HEK293 (cell line): ENCODE data around the gene MYOG.
A peak's percentile ranks its signal among the peaks of the same experiment; 100 is the strongest.

ENCODE experiments used
- GLIS1 ChIP-seq: fragments of 450-650 bp; formaldehyde crosslinking; IDR thresholded peaks from 2 replicates; pipeline ENCODE4 v1.5.1; 2016; ENCODE audit warnings: missing biosample characterization, missing genetic modification characterization
- HOXA7 ChIP-seq: sonication (generic); formaldehyde crosslinking; IDR thresholded peaks from 2 replicates; pipeline ENCODE4 v1.8.1; 2022; ENCODE audit warnings: missing genetic modification reagents, borderline replicate concordance
- HOXD13 ChIP-seq: sonication (generic); formaldehyde crosslinking; IDR thresholded peaks from 2 replicates; pipeline ENCODE4 v1.8.0; 2022; ENCODE audit warnings: missing genetic modification reagents, borderline replicate concordance
- KLF1 ChIP-seq: fragments of 450-650 bp; formaldehyde crosslinking; IDR thresholded peaks from 2 replicates; pipeline ENCODE4 v1.5.1; 2016; ENCODE audit warnings: missing biosample characterization, missing genetic modification characterization
- PRDM2 ChIP-seq: fragments of 450-650 bp; formaldehyde crosslinking; IDR thresholded peaks from 2 replicates; pipeline ENCODE4 v1.5.1; 2016; ENCODE audit warnings: missing biosample characterization, missing genetic modification characterization, borderline replicate concordance
- SCRT1 ChIP-seq: fragments of 450-650 bp; formaldehyde crosslinking; IDR thresholded peaks from 2 replicates; pipeline ENCODE4 v1.5.1; 2016; ENCODE audit warnings: missing biosample characterization, missing genetic modification characterization, borderline replicate concordance
- SETDB1 ChIP-seq: IDR thresholded peaks from one replicate; pipeline ENCODE4 v1.6.1; 2017; ENCODE audit warnings: mild to moderate bottlenecking, low read length, moderate library complexity, mixed read lengths; ENCODE audit not compliant: insufficient read length
- ZBTB26 ChIP-seq: fragments of 450-650 bp; formaldehyde crosslinking; optimal IDR thresholded peaks from 2 replicates; pipeline ENCODE3; 2016; ENCODE audit warnings: missing biosample characterization, mild to moderate bottlenecking, missing genetic modification characterization
- ZBTB7A ChIP-seq: fragments of 450-650 bp; formaldehyde crosslinking; IDR thresholded peaks from 2 replicates; pipeline ENCODE4 v1.5.1; 2016; ENCODE audit warnings: low read depth, missing biosample characterization, missing genetic modification characterization
- ZFHX2 ChIP-seq: fragments of 450-650 bp; formaldehyde crosslinking; conservative IDR thresholded peaks from 2 replicates; pipeline ENCODE4 v1.5.1; 2016; ENCODE audit warnings: missing biosample characterization, missing genetic modification characterization
- ZNF132 ChIP-seq: fragments of 450-650 bp; formaldehyde crosslinking; IDR thresholded peaks from 2 replicates; pipeline ENCODE4 v1.5.1; 2017; ENCODE audit warnings: missing biosample characterization, missing genetic modification characterization, borderline replicate concordance
- ZNF16 ChIP-seq: fragments of 450-650 bp; formaldehyde crosslinking; IDR thresholded peaks from 2 replicates; pipeline ENCODE4 v1.5.1; 2016; ENCODE audit warnings: low read depth, missing biosample characterization, missing genetic modification characterization
- ZNF19 ChIP-seq: fragments of 450-650 bp; formaldehyde crosslinking; IDR thresholded peaks from 2 replicates; pipeline ENCODE4; 2016; ENCODE audit warnings: missing biosample characterization, missing genetic modification characterization, low read depth
- ZNF211 ChIP-seq: fragments of 450-650 bp; formaldehyde crosslinking; IDR thresholded peaks from 2 replicates; pipeline ENCODE4 v1.5.1; 2016; ENCODE audit warnings: low read depth, missing biosample characterization, missing genetic modification characterization
- ZNF221 ChIP-seq: fragments of 450-650 bp; formaldehyde crosslinking; IDR thresholded peaks from 2 replicates; pipeline ENCODE4 v1.5.1; 2017; ENCODE audit warnings: missing biosample characterization, missing genetic modification characterization, borderline replicate concordance
- ZNF239 ChIP-seq: fragments of 450-650 bp; formaldehyde crosslinking; IDR thresholded peaks from 2 replicates; pipeline ENCODE4 v1.5.1; 2016; ENCODE audit warnings: missing biosample characterization, missing genetic modification characterization
- ZNF248 ChIP-seq: fragments of 450-650 bp; formaldehyde crosslinking; IDR thresholded peaks from 2 replicates; pipeline ENCODE4 v1.5.1; 2017; ENCODE audit warnings: missing biosample characterization, missing genetic modification characterization
- ZNF335 ChIP-seq: fragments of 450-650 bp; formaldehyde crosslinking; conservative IDR thresholded peaks from 2 replicates; pipeline ENCODE4 v1.5.1; 2016; ENCODE audit warnings: missing biosample characterization, missing genetic modification characterization
- ZNF354C ChIP-seq: fragments of 450-650 bp; formaldehyde crosslinking; IDR thresholded peaks from 2 replicates; pipeline ENCODE4 v1.5.1; 2016; ENCODE audit warnings: missing biosample characterization, missing genetic modification characterization, low read depth, borderline replicate concordance
- ZNF37A ChIP-seq: fragments of 450-650 bp; IDR thresholded peaks from 2 replicates; pipeline ENCODE4 v1.5.1; 2018; ENCODE audit warnings: missing biosample characterization, missing genetic modification characterization
- ZNF423 ChIP-seq: fragments of 450-650 bp; formaldehyde crosslinking; IDR thresholded peaks from 2 replicates; pipeline ENCODE4 v1.5.1; 2016; ENCODE audit warnings: missing biosample characterization, missing genetic modification characterization
- ZNF433 ChIP-seq: fragments of 450-650 bp; formaldehyde crosslinking; IDR thresholded peaks from 2 replicates; pipeline ENCODE4 v1.5.1; 2016; ENCODE audit warnings: missing biosample characterization, missing genetic modification characterization, low read depth
- ZNF514 ChIP-seq: fragments of 450-650 bp; formaldehyde crosslinking; IDR thresholded peaks from 2 replicates; pipeline ENCODE4 v1.5.1; 2016; ENCODE audit warnings: missing biosample characterization, missing genetic modification characterization
- ZNF529 ChIP-seq: fragments of 450-650 bp; formaldehyde crosslinking; IDR thresholded peaks from 2 replicates; pipeline ENCODE4 v1.5.1; 2017; ENCODE audit warnings: missing genetic modification characterization, missing biosample characterization; ENCODE audit not compliant: insufficient replicate concordance
- ZNF692 ChIP-seq: fragments of 450-650 bp; formaldehyde crosslinking; IDR thresholded peaks from 2 replicates; pipeline ENCODE4 v1.5.1; 2016; ENCODE audit warnings: missing biosample characterization, missing genetic modification characterization
- ZNF701 ChIP-seq: fragments of 450-650 bp; formaldehyde crosslinking; IDR thresholded peaks from 2 replicates; pipeline ENCODE4 v1.5.1; 2016; ENCODE audit warnings: missing biosample characterization, missing genetic modification characterization
- ZSCAN23 ChIP-seq: fragments of 450-650 bp; formaldehyde crosslinking; IDR thresholded peaks from 2 replicates; pipeline ENCODE4 v1.5.1; 2016; ENCODE audit warnings: missing biosample characterization, missing genetic modification characterization
- TF ChIP-seq, protein P1 (sequence below): fragments of 450-650 bp; formaldehyde crosslinking; IDR thresholded peaks from 2 replicates; pipeline ENCODE4 v1.5.1; 2016; ENCODE audit warnings: missing biosample characterization, missing genetic modification characterization
- TF ChIP-seq, protein P2 (sequence below): fragments of 450-650 bp; formaldehyde crosslinking; IDR thresholded peaks from 2 replicates; pipeline ENCODE4 v1.5.1; 2016; ENCODE audit warnings: missing biosample characterization, missing genetic modification characterization

The MYOG gene

DNA sequence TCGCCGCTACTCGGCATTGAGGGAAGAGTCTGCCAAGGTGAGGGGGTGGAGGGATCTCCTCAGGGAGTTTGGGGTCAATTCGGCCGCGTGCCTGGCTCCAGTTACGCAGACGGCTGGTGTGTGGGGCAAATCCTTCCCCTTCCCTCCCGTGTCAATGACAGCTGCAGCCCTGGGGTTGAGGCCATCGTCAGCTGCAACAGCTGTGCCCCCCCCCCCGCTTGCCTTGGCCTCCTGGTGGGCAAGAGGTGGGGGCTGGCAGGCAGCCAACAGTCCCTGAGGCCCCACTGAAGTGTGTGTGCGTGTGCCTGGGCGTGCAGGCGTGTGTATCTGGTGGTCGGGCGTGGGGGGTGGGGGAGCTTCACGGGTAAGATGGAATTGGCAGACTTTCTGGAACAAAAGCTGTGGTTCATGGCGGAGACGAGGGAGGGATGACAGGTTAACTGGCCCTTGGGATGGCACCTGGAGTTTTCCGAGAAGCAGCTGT, 33.9 kb downstream of the MYOG start (continued):
- TF ChIP-seq ZNF248 (tag by site-specific recombination) (no peak), ZNF514 (tag by site-specific recombination) (no peak), ZNF423 (tag by site-specific recombination) (peak; percentile 70), ZNF692 (tag by site-specific recombination) (0 out of 2 replicates have a peak, but pooled peaks have one; percentile 42), PRDM2 (no peak), ZBTB26 (tag by site-specific recombination) (no peak), HOXD13 (CRISPR knock-in tag) (no peak), ZNF239 (no peak), ZBTB7A (no peak), ZNF354C (tag by site-specific recombination) (no peak), ZNF19 (no peak), ZNF701 (tag by site-specific recombination) (no peak), ZNF335 (tag by site-specific recombination) (no peak), ZNF529 (tag by site-specific recombination) (no peak), SCRT1 (no peak), ZSCAN23 (tag by site-specific recombination) (no peak), ZNF211 (no peak), ZFHX2 (tag by site-specific recombination) (peak; percentile 94), ZNF37A (tag by site-specific recombination) (no peak), SETDB1 (no peak), KLF1 (tag by site-specific recombination) (no peak), ZNF433 (tag by site-specific recombination) (no peak), ZNF132 (tag by site-specific recombination) (no peak), GLIS1 (tag by site-specific recombination) (peak; percentile 79), HOXA7 (CRISPR knock-in tag) (no peak), ZNF16 (no peak), ZNF221 (tag by site-specific recombination) (no peak)
- TF ChIP-seq, protein P1, sequence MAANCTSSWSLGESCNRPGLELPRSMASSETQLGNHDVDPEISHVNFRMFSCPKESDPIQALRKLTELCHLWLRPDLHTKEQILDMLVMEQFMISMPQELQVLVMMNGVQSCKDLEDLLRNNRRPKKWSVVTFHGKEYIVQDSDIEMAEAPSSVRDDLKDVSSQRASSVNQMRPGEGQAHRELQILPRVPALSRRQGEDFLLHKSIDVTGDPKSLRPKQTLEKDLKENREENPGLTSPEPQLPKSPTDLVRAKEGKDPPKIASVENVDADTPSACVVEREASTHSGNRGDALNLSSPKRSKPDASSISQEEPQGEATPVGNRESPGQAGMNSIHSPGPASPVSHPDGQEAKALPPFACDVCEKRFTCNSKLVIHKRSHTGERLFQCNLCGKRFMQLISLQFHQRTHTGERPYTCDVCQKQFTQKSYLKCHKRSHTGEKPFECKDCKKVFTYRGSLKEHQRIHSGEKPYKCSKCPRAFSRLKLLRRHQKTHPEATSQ (tag by site-specific recombination), result no peak
- TF ChIP-seq, protein P2, sequence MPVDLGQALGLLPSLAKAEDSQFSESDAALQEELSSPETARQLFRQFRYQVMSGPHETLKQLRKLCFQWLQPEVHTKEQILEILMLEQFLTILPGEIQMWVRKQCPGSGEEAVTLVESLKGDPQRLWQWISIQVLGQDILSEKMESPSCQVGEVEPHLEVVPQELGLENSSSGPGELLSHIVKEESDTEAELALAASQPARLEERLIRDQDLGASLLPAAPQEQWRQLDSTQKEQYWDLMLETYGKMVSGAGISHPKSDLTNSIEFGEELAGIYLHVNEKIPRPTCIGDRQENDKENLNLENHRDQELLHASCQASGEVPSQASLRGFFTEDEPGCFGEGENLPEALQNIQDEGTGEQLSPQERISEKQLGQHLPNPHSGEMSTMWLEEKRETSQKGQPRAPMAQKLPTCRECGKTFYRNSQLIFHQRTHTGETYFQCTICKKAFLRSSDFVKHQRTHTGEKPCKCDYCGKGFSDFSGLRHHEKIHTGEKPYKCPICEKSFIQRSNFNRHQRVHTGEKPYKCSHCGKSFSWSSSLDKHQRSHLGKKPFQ, result no peak
